C4-2B (cell line): ENCODE data around the gene DAB1.

Source experiments
- CTCF ChIP-seq: fragments of 450-650 bp; conservative IDR thresholded peaks from 2 replicates; pipeline ENCODE4 v1.5.1; 2017; ENCODE audit warnings: mild to moderate bottlenecking
- ZFX ChIP-seq: fragments of 450-650 bp; IDR thresholded peaks from 2 replicates; pipeline ENCODE4 v1.6.1; 2017

GRCh38 chr1:57367945-57368344 is 55.9 kb downstream of the DAB1 start:
- TF ChIP-seq CTCF = no peak
- no peak for TF ChIP-seq ZFX
